Measurements from ENCODE around the gene SPON1.

DNA sequence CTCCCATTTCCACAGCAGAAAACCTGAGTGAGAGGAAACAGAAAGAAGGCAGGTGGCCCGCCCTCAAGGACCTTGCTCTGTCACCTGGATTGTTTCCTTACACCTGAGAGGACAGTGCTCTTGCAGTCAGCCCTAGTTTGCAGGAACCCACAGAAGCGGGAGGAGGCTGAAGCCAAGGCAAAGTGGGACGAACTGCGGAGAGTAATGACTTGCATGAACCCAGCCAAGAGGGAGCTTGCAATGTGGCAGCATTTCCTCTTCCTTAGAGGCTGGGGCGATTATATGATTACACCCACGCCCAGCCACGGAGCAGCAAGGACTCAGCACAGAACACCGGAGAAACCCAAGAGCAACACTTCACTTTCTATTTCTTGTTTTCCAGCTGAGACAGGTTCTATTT, 102.6 kb downstream of the SPON1 start:
- TF ChIP-seq EZH2 (IDR thresholded peaks at IDR 0.05; ENCODE audit: insufficient read depth, poor library complexity, severe bottlenecking): no peak
- no peak for TF ChIP-seq EZH2phosphoT487 (IDR thresholded peaks at IDR 0.05; ENCODE audit: insufficient read depth, low read depth)

All from GM23248 (cell line).